ENCODE data around the gene STK38.
"Not testable (repeated sequence)": the region's sequence is repeated elsewhere in the genome, so short reads cannot be mapped to it uniquely, and the experiment has no call there.

STK38 gene

DNA sequence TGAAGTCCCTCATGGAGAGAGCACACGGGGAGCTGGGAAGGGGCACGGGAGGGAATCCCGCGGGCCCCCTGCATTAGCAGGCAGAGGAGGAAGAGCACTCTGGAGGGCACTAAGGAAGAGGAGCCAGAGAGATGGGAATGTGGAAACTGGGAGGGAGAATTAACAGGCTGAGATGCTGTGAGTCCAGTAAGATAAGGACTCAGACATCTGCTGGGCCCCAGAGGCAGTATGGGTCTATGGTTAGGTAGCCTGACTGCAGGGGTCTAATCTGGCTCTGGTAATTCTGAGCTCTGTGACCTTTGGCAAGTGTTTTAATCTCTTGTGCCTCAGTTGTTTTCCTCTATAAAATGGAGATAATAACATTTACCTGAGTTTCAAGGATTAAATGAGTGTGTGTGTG is 31.2 kb upstream of the STK38 start:
- Histone ChIP-seq H3K27ac (no peak overlapping the region), H3K9me3 (ENCODE audit: severe bottlenecking) (peaks cover 2% of the 10 kb centered on the region), H3K36me3 (no peaks in the 10 kb centered on the region), H3K4me3 (ENCODE audit: low read depth, low read length) (no peak overlapping the region), H3K27me3 (ENCODE audit: insufficient read depth, low read depth, severe bottlenecking) (no peaks in the 10 kb centered on the region)
- TF ChIP-seq, protein P1, sequence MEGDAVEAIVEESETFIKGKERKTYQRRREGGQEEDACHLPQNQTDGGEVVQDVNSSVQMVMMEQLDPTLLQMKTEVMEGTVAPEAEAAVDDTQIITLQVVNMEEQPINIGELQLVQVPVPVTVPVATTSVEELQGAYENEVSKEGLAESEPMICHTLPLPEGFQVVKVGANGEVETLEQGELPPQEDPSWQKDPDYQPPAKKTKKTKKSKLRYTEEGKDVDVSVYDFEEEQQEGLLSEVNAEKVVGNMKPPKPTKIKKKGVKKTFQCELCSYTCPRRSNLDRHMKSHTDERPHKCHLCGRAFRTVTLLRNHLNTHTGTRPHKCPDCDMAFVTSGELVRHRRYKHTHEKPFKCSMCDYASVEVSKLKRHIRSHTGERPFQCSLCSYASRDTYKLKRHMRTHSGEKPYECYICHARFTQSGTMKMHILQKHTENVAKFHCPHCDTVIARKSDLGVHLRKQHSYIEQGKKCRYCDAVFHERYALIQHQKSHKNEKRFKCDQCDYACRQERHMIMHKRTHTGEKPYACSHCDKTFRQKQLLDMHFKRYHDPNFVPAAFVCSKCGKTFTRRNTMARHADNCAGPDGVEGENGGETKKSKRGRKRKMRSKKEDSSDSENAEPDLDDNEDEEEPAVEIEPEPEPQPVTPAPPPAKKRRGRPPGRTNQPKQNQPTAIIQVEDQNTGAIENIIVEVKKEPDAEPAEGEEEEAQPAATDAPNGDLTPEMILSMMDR (IDR thresholded peaks at IDR 0.05; ENCODE audit: low read depth, low read length): no peak
- no peak for DNase-seq

DNA sequence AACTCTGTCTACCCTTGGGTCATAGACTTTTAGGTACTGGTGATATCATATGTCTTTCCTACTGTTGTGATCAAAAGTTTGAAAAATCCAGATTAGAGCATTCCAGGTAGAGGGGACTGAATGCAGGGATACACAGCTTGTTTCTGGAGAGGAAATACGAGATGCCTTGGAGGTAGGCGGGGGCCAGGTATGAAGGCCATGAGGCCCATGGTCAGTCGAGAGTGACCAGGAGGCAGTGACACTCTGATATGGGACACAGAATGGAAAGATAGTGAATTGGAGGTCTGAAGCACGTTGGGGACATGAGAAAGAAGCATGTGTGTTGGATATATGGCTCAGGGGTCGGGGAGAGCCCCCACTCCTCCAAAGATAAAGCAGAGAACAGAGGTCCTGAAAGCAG is 30.8 kb upstream of the STK38 start:
- no peak for DNase-seq
- Histone ChIP-seq H3K27me3 (ENCODE audit: insufficient read depth, low read depth, severe bottlenecking) (no peaks in the 10 kb centered on the region), H3K9me3 (ENCODE audit: severe bottlenecking) (peaks cover 2% of the 10 kb centered on the region), H3K4me3 (ENCODE audit: low read depth, low read length) (no peak overlapping the region), H3K27ac (no peak overlapping the region), H3K36me3 (no peaks in the 10 kb centered on the region)
- TF ChIP-seq, protein P1 (IDR thresholded peaks at IDR 0.05; ENCODE audit: low read depth, low read length): no peak

DNA sequence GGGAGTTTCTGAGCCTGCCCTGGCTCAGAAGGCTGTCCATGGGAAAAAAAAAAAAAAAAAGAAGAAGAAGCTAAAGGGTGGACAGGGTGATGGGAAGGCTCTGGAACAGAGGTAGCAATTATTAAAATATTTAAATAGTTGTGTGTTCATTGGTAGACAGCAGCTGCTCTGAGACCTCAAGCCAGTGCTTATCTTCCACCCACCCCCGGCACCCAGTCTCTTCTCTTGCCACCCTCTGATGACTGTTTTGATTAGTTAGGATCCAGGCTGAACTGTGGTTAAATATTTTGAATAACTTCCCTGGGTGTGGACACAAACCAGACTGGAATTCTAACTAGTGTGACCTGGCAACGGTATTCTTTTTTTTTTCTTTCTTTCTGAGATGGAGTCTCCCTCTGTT is 30.0 kb upstream of the STK38 start:
- TF ChIP-seq, protein P1 (IDR thresholded peaks at IDR 0.05; ENCODE audit: low read depth, low read length): no peak
- H3K27ac ChIP-seq: no peak overlapping the region

DNA sequence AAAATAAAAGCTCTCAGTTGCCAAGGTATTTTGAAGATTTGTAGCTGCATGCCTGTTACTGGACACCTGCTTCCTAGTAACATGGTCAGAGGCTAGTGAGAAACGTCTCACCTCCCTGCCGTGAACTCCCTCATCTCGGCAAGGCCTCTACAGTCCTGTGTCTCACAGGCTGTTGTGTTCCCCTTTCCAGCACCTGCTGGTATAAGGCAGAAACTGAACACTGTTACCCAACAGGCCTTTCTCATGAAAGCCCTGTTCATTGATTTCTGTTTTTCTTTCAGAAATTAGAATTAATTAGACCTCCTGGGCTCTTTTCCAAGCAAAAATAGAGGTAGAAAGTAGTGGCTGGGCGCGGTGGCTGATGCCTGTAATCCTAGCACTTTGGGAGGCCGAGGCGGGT is 29.3 kb upstream of the STK38 start:
- DNase-seq: no peak
- no peak overlapping the region for H3K27ac ChIP-seq
- peaks cover 2% of the 10 kb centered on the region for H3K9me3 ChIP-seq (ENCODE audit: severe bottlenecking)

More for the DNA sequence above, 30.0 kb upstream of the STK38 start:
- no peak overlapping the region for H3K4me3 ChIP-seq (ENCODE audit: low read depth, low read length)
- H3K36me3 ChIP-seq: no peaks in the 10 kb centered on the region
- H3K9me3 ChIP-seq (ENCODE audit: severe bottlenecking): peaks cover 2% of the 10 kb centered on the region
- H3K27me3 ChIP-seq (ENCODE audit: insufficient read depth, low read depth, severe bottlenecking): no peaks in the 10 kb centered on the region
- no peak for DNase-seq

DNA sequence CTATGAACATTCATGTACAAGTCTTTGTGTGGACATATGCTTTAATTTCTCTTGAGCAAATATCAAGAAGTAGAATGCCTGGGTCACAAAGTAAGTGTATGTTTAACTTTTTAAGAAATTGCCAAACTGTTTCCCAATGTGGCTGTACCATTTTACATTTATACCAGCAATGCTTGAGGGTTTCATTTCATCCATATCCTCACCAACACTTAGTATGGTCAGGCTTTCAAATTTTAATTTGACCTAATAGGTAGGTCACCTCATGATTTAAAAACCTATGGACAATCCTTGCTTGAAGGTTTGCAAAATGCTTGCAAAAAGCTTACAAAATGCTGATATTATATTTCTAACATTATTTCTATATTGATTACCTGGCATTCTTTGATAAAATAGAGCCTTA is 27.4 kb upstream of the STK38 start:
- no peak for DNase-seq
- TF ChIP-seq, protein P1 (IDR thresholded peaks at IDR 0.05; ENCODE audit: low read depth, low read length): no peak
- H3K36me3 ChIP-seq: no peaks in the 10 kb centered on the region
- no peak overlapping the region for H3K4me3 ChIP-seq (ENCODE audit: low read depth, low read length)
- H3K27me3 ChIP-seq (ENCODE audit: insufficient read depth, low read depth, severe bottlenecking): no peaks in the 10 kb centered on the region
- H3K9me3 ChIP-seq (ENCODE audit: severe bottlenecking): peaks cover 2% of the 10 kb centered on the region
- no peak overlapping the region for H3K27ac ChIP-seq

More for the DNA sequence above, 29.3 kb upstream of the STK38 start:
- Histone ChIP-seq H3K27me3 (ENCODE audit: insufficient read depth, low read depth, severe bottlenecking) (no peaks in the 10 kb centered on the region), H3K4me3 (ENCODE audit: low read depth, low read length) (no peak overlapping the region), H3K36me3 (no peaks in the 10 kb centered on the region)
- TF ChIP-seq, protein P1 (IDR thresholded peaks at IDR 0.05; ENCODE audit: low read depth, low read length): no peak

DNA sequence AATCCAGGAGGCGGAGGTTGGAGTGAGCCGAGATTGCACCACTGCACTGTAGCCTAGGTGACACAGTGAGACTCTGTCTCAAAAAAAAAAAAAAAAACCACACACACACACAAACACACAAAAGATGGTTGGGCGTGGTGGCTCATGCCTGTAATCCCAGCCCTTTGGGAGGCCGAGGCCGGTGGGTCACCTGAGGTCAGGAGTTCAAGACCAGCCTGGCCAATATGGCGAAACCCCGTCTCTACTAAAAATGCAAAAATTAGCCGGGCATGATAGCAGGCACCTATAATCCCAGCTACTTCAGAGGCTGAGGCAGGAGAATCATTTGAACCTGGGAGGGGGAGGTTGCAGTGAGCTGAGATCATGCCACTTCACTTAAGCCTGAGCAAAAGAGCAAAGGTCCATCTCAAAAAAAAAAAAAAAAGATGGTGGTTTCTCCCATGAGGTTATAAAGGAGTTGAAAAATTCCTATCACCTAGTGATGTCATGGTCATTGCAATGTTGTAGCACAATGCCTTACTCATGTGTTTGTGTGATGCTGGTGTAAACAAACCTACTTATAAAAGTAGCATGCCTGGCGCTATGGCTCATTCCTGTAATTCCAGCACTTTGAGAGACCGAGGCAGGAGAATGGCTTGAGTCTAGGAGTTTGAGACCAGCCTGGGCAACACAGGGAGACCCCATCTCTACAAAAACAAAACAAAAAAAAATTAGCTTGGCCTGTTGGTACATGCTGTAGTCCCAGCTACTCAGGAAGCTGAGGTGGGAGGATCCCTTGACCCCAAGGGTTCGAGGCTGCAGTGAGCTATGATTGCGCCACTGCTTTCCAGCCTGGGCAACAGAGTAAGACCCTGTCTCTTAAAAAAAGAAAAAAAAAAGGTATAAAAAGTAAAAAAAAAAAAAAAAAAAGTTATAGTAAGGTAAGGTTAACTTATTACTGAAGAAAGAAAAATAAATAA is 25.4 kb upstream of the STK38 start:
- H3K4me3 ChIP-seq (ENCODE audit: low read depth, low read length); H3K27ac ChIP-seq; DNase-seq; H3K36me3 ChIP-seq; H3K9me3 ChIP-seq (ENCODE audit: severe bottlenecking); H3K27me3 ChIP-seq (ENCODE audit: insufficient read depth, low read depth, severe bottlenecking): not testable (repeated sequence)

Data from WERI-Rb-1 (cell line).